Sciatic nerve (tissue), 1 donor: ENCODE data around the gene POLA2. TPM values are rescaled to one million over a fixed set of nuclear protein-coding genes. Genes with fewer than 3 reads are reported as not detected.

Experiments
- total RNA-seq: library from RNA; stranded (reverse); fragmentation: NEBNext Ultra II Directional; extraction: Animal tissue kit (Norgen Biotek cat#: 25700); gene quantifications from one replicate; pipeline ENCODE4 v1.2.1, GENCODE V29; 2021
- donor health status: DM: no; HTN: no; CAD: no.

POLA2 gene
- total RNA-seq, 1 donor from 2014 or later: 5.5 TPM

Other genes starting within 250 kb of the POLA2 start
- gene ARL2, start 247.8 kb upstream of the POLA2 start, total RNA-seq: 130 TPM
- 34.4 TPM for gene SNX15, start 234.5 kb upstream of the POLA2 start, total RNA-seq
- 4.9 TPM for gene SAC3D1, start 220.8 kb upstream of the POLA2 start, total RNA-seq
- gene NAALADL1, start 203.4 kb upstream of the POLA2 start, total RNA-seq: 14.7 TPM
- 0.71 TPM for gene CDCA5, start 177.9 kb upstream of the POLA2 start, total RNA-seq
- 32.9 TPM for gene ZFPL1, start 177.7 kb upstream of the POLA2 start, total RNA-seq
- gene VPS51, start 165.7 kb upstream of the POLA2 start, total RNA-seq: 115 TPM
- gene TM7SF2, start 150.1 kb upstream of the POLA2 start, total RNA-seq: 18.2 TPM
- gene ZNHIT2, start 144.3 kb upstream of the POLA2 start, total RNA-seq: 6.8 TPM
- 722 TPM for gene FAU, start 139.8 kb upstream of the POLA2 start, total RNA-seq
- 32.1 TPM for gene MRPL49, start 139.6 kb upstream of the POLA2 start, total RNA-seq
- 75.9 TPM for gene SYVN1, start 127.4 kb upstream of the POLA2 start, total RNA-seq
- gene SPDYC, start 91.7 kb upstream of the POLA2 start, total RNA-seq: not detected
- 125 TPM for gene CAPN1, start 80.0 kb upstream of the POLA2 start, total RNA-seq
- gene CDC42EP2, start 52.9 kb downstream of the POLA2 start, total RNA-seq: 34.7 TPM
- 62.5 TPM for gene DPF2, start 71.9 kb downstream of the POLA2 start, total RNA-seq
- not detected for gene TIGD3, start 92.8 kb downstream of the POLA2 start, total RNA-seq
- gene SLC25A45, start 120.7 kb downstream of the POLA2 start, total RNA-seq: 12.0 TPM
- gene FRMD8, start 124.7 kb downstream of the POLA2 start, total RNA-seq: 65.9 TPM
- 1,255 TPM for gene NEAT1, start 160.8 kb downstream of the POLA2 start, total RNA-seq
- 14,857 TPM for gene MALAT1, start 237.1 kb downstream of the POLA2 start, total RNA-seq